ENCODE data around the gene TRUB1. TPM values are rescaled to one million over a fixed set of nuclear protein-coding genes. Genes with fewer than 3 reads are reported as not detected.

TRUB1 gene
- total and polyA plus RNA-seq, 2 donors (not counting 3 experiments of a cell fraction or from before 2014, with no cell fraction given): 4.6 to 16.7 TPM

DNA sequence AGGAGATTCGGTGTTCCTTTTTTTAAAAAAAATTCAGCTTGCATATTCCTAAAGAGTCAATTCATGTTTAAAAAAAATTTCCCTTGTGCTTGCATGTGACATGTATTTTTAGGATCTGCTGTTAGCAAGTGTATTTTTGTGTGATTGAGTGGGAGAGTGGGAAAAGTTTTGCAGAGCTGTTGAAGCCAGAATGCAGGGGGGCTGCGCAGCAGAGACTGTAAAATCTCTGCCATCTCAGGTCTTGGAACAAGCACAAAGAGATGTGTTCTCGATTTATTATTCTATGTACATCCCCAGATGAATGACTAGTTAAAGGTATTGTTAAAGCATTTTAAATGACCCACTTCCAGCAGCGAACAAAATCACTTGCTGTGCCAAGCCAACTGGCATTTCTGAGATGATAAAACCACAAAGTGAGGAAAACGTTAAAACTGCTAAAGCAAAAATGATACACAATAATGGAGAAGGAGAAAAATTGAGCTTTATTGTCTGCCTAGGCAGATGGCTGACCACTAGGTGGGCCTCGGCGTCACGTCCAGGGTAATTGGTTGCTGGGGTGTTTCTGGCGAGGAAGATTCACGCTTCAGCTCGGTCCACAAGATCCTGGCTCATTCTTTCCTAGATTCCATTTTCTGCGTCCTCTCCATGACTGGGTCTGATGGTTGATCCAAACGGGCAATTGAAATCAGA, 88.2 kb downstream of the TRUB1 start:
- Histone ChIP-seq H3K9me3 (replicated peaks; ENCODE audit: control insufficient read depth, insufficient read depth, low read length) (no peaks in the 10 kb centered on the region), H4K20me1 (replicated peaks; ENCODE audit: control insufficient read depth, extremely low read depth, insufficient read depth, low read length) (no peaks in the 10 kb centered on the region), H3K4me3 (replicated peaks in 1 of 3; ENCODE audit: insufficient read depth in 1 of 3, low read depth in 1 of 3, low read length in 3 of 3) (no peak overlapping the region), H3K79me2 (ENCODE audit: control insufficient read depth, insufficient read depth, low read length) (no peaks in the 10 kb centered on the region), H3K4me2 (ENCODE audit: insufficient read depth, low read length) (no peak overlapping the region), H3K36me3 (ENCODE audit: control insufficient read depth in 2 of 2, extremely low read depth in 1 of 2, insufficient read depth in 2 of 2, low read length in 2 of 2) (no peaks in the 10 kb centered on the region), H3K4me1 (ENCODE audit: control insufficient read depth, extremely low read depth, insufficient read depth, low read length) (no peaks in the 10 kb centered on the region), H2AFZ (ENCODE audit: low read depth, low read length) (no peak overlapping the region), H3K9me1 (replicated peaks; ENCODE audit: control insufficient read depth, extremely low read depth, insufficient read depth, low read length) (no peaks in the 10 kb centered on the region), H3K9ac (replicated peaks; ENCODE audit: extremely low read depth, insufficient read depth, low read length) (no peak overlapping the region), H3K27ac (ENCODE audit: insufficient read depth, low read depth, low read length) (no peak overlapping the region), H3K27me3 (ENCODE audit: control insufficient read depth in 2 of 2, insufficient read depth in 2 of 2, low read length in 2 of 2) (no peaks in the 10 kb centered on the region)
- dilution Hi-C loops (cut with MboI; ENCODE audit: extremely low pct_ligation_motif_present, low sequenced_read_pairs): no loop called here
- DNase-seq (ENCODE audit: low read depth, low spot score) (no peak), FAIRE-seq (no peak)
- POLR2A ChIA-PET: no interaction called here
- BruUV-seq (replicated peaks): no TSS peak
- TF ChIP-seq FOS (IDR thresholded peaks at IDR 0.05; ENCODE audit: borderline replicate concordance, insufficient read depth, low read length) (no peak), JUN (IDR thresholded peaks at IDR 0.05; ENCODE audit: borderline replicate concordance, insufficient read depth, insufficient read length, low read depth) (no peak), POLR2AphosphoS5 (IDR thresholded peaks at IDR 0.05; ENCODE audit: insufficient read depth, low read depth, low read length) (no peak)
- TF ChIP-seq, protein P1, sequence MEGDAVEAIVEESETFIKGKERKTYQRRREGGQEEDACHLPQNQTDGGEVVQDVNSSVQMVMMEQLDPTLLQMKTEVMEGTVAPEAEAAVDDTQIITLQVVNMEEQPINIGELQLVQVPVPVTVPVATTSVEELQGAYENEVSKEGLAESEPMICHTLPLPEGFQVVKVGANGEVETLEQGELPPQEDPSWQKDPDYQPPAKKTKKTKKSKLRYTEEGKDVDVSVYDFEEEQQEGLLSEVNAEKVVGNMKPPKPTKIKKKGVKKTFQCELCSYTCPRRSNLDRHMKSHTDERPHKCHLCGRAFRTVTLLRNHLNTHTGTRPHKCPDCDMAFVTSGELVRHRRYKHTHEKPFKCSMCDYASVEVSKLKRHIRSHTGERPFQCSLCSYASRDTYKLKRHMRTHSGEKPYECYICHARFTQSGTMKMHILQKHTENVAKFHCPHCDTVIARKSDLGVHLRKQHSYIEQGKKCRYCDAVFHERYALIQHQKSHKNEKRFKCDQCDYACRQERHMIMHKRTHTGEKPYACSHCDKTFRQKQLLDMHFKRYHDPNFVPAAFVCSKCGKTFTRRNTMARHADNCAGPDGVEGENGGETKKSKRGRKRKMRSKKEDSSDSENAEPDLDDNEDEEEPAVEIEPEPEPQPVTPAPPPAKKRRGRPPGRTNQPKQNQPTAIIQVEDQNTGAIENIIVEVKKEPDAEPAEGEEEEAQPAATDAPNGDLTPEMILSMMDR (IDR thresholded peaks at IDR 0.05; ENCODE audit: extremely low read depth in 1 of 2, insufficient read depth in 1 of 2, low read depth in 1 of 2, low read length in 2 of 2): no peak
- intact Hi-C loops (cut with micrococcal nuclease): no loop called here
- CTCF ChIA-PET: interaction anchor here (0.7 kb wide), 1 partner anchor 28 kb away, joined by 3 read pairs; no protein-coding TSS in a partner anchor

DNA sequence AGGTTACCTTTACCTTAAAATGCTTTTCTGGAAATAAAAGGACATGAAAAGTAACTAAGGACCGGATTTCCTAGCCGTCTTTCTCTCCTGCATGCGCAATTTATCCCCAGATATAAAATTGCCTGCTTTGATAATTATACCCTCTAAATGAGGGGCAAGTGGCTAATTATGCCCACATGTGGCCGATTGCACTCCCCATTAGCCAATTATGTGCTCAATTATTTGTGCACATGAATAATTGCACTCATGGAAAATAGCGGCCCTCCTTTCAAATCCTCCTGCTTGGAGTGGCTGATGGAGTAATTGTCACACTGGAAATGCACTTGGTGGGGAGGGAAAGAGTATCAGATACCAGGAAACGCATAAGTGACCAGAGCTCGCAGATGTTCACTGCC, 88.7 kb downstream of the TRUB1 start:
- H4K20me1 ChIP-seq (replicated peaks; ENCODE audit: control insufficient read depth, extremely low read depth, insufficient read depth, low read length): no peaks in the 10 kb centered on the region
- H3K4me1 ChIP-seq (ENCODE audit: control insufficient read depth, extremely low read depth, insufficient read depth, low read length): no peaks in the 10 kb centered on the region
- no peaks in the 10 kb centered on the region for H3K27me3 ChIP-seq (ENCODE audit: control insufficient read depth in 2 of 2, insufficient read depth in 2 of 2, low read length in 2 of 2)
- H3K27ac ChIP-seq (ENCODE audit: insufficient read depth, low read depth, low read length): no peak overlapping the region
- no TSS peak for BruUV-seq (replicated peaks)
- H3K4me2 ChIP-seq (ENCODE audit: insufficient read depth, low read length): no peak overlapping the region
- H2AFZ ChIP-seq (ENCODE audit: low read depth, low read length): no peak overlapping the region
- ChIA-PET CTCF (interaction anchor here (0.7 kb wide), 1 partner anchor 28 kb away, joined by 3 read pairs; no protein-coding TSS in a partner anchor), POLR2A (no interaction called here)
- TF ChIP-seq FOS (IDR thresholded peaks at IDR 0.05; ENCODE audit: borderline replicate concordance, insufficient read depth, low read length) (no peak), GATA2 (IDR thresholded peaks at IDR 0.05; ENCODE audit: insufficient read depth, insufficient read length, low read depth, low read length) (no peak), EZH2 (IDR thresholded peaks at IDR 0.05; ENCODE audit: borderline replicate concordance, low read depth, low read length, severe bottlenecking) (no peak), JUN (IDR thresholded peaks at IDR 0.05; ENCODE audit: borderline replicate concordance, insufficient read depth, insufficient read length, low read depth) (no peak), POLR2AphosphoS5 (IDR thresholded peaks at IDR 0.05; ENCODE audit: insufficient read depth, low read depth, low read length) (no peak), MYC (IDR thresholded peaks at IDR 0.05; ENCODE audit: low read depth, low read length) (no peak), POLR2A (IDR thresholded peaks at IDR 0.05; ENCODE audit: low read depth, low read length) (no peak)
- TF ChIP-seq, protein P1 (IDR thresholded peaks at IDR 0.05; ENCODE audit: extremely low read depth in 1 of 2, insufficient read depth in 1 of 2, low read depth in 1 of 2, low read length in 2 of 2): no peak
- TF ChIP-seq, protein P2, sequence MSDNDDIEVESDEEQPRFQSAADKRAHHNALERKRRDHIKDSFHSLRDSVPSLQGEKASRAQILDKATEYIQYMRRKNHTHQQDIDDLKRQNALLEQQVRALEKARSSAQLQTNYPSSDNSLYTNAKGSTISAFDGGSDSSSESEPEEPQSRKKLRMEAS (IDR thresholded peaks at IDR 0.05; ENCODE audit: insufficient read depth, insufficient read length): no peak
- dilution Hi-C loops (cut with MboI; ENCODE audit: extremely low pct_ligation_motif_present, low sequenced_read_pairs): no loop called here
- FAIRE-seq (no peak), DNase-seq (ENCODE audit: low read depth, low spot score) (no peak)
- no peak overlapping the region for H3K4me3 ChIP-seq (replicated peaks in 1 of 3; ENCODE audit: insufficient read depth in 1 of 3, low read depth in 1 of 3, low read length in 3 of 3)
- H3K9me1 ChIP-seq (replicated peaks; ENCODE audit: control insufficient read depth, extremely low read depth, insufficient read depth, low read length): no peaks in the 10 kb centered on the region
- intact Hi-C loops (cut with micrococcal nuclease): no loop called here
- no peak overlapping the region for H3K9ac ChIP-seq (replicated peaks; ENCODE audit: extremely low read depth, insufficient read depth, low read length)
- H3K36me3 ChIP-seq (ENCODE audit: control insufficient read depth in 2 of 2, extremely low read depth in 1 of 2, insufficient read depth in 2 of 2, low read length in 2 of 2): no peaks in the 10 kb centered on the region
- H3K9me3 ChIP-seq (replicated peaks; ENCODE audit: control insufficient read depth, insufficient read depth, low read length): no peaks in the 10 kb centered on the region
- H3K79me2 ChIP-seq (ENCODE audit: control insufficient read depth, insufficient read depth, low read length): no peaks in the 10 kb centered on the region
